Right forelimb (tissue), 1 donor: Measurements from ENCODE around the gene FEZF2.

Source experiments
- DNase-seq: peaks from one replicate; pipeline ENCODE4 v3.0.0-alpha.2; 2018

FEZF2 gene

GRCh38 chr3:62373215-62373614, at the start of gene FEZF2:
FEZF2 (minus strand) TSS chr3:62373550; CDS start chr3:62372868, 682 bp downstream.
- DNase-seq, result no peak

GRCh38 chr3:62421207-62421606, 47.9 kb upstream of the FEZF2 start:
- DNase-seq, result no peak

GRCh38 chr3:62416144-62416543, 42.8 kb upstream of the FEZF2 start:
- DNase-seq, result no peak

- DNase-seq, result no peak
These were observed 42.0 kb upstream of the FEZF2 start for GRCh38 chr3:62415312-62415801.

- DNase-seq, result no peak
These were observed 41.4 kb upstream of the FEZF2 start for GRCh38 chr3:62414786-62415185.

GRCh38 chr3:62413687-62414086, 40.3 kb upstream of the FEZF2 start:
- DNase-seq, result no peak

GRCh38 chr3:62406945-62407344, 33.6 kb upstream of the FEZF2 start:
- DNase-seq, result no peak

- no peak for DNase-seq
These were observed 32.2 kb upstream of the FEZF2 start for GRCh38 chr3:62405566-62405965.

- no peak for DNase-seq
These were observed 31.8 kb upstream of the FEZF2 start for GRCh38 chr3:62405135-62405534.

GRCh38 chr3:62404321-62404720, 31.0 kb upstream of the FEZF2 start:
- DNase-seq, result no peak

- DNase-seq, result no peak
These were observed 30.4 kb upstream of the FEZF2 start for GRCh38 chr3:62403765-62404164.

GRCh38 chr3:62392626-62393292, 19.4 kb upstream of the FEZF2 start:
- DNase-seq, result no peak

GRCh38 chr3:62387251-62387650, 13.9 kb upstream of the FEZF2 start:
- DNase-seq, result no peak

GRCh38 chr3:62379321-62379798, 6.0 kb upstream of the FEZF2 start:
- DNase-seq, result no peak

GRCh38 chr3:62378921-62379320, 5.6 kb upstream of the FEZF2 start:
- DNase-seq, result no peak

- no peak for DNase-seq
These were observed 5.0 kb upstream of the FEZF2 start for GRCh38 chr3:62378311-62378789.

- no peak for DNase-seq
These were observed 3.8 kb upstream of the FEZF2 start for GRCh38 chr3:62376906-62377877.

- DNase-seq, result no peak
These were observed 3.0 kb upstream of the FEZF2 start for GRCh38 chr3:62376454-62376720.

- DNase-seq, result no peak
These were observed 2.5 kb upstream of the FEZF2 start for GRCh38 chr3:62375655-62376453.

GRCh38 chr3:62374341-62375218, 1.2 kb upstream of the FEZF2 start:
- DNase-seq, result no peak

- DNase-seq, result no peak
These were observed 474 bp upstream of the FEZF2 start for GRCh38 chr3:62373714-62374333.
